ENCODE results near the gene SPDYE1.

SPDYE1 gene

GRCh38 chr7:44044315-44045225, 46.9 kb downstream of the SPDYE1 start, which contains the start of gene DBNL:
Gene DBNL (plus strand): TSS chr7:44044702. CDS start chr7:44044738, 36 bp downstream.
- DNase-seq (ENCODE audit: low read depth) = peak; percentile 90

- no peak for DNase-seq (ENCODE audit: low read depth)
Observed at GRCh38 chr7:44045226-44046014, 47.7 kb downstream of the SPDYE1 start.

GRCh38 chr7:44046321-44047061, 48.8 kb downstream of the SPDYE1 start:
- no peak for DNase-seq (ENCODE audit: low read depth)

- no peak for DNase-seq (ENCODE audit: low read depth)
Observed at GRCh38 chr7:44048031-44048795, 50.5 kb downstream of the SPDYE1 start.

GRCh38 chr7:44050121-44050914, 52.6 kb downstream of the SPDYE1 start:
- no peak for DNase-seq (ENCODE audit: low read depth)

- DNase-seq (ENCODE audit: low read depth) = no peak
Observed at GRCh38 chr7:44050915-44051560, 53.3 kb downstream of the SPDYE1 start.

GRCh38 chr7:44051611-44052220, 54.0 kb downstream of the SPDYE1 start:
- no peak for DNase-seq (ENCODE audit: low read depth)

GRCh38 chr7:44052771-44053365, 55.2 kb downstream of the SPDYE1 start:
- DNase-seq (ENCODE audit: low read depth) = no peak

GRCh38 chr7:44056681-44057080, 59.0 kb downstream of the SPDYE1 start:
- no peak for DNase-seq (ENCODE audit: low read depth)

GRCh38 chr7:44057181-44057848, 59.6 kb downstream of the SPDYE1 start:
- no peak for DNase-seq (ENCODE audit: low read depth)

GRCh38 chr7:44057849-44058758, 60.4 kb downstream of the SPDYE1 start:
- DNase-seq (ENCODE audit: low read depth) = no peak

- no peak for DNase-seq (ENCODE audit: low read depth)
Observed at GRCh38 chr7:44058759-44059218, 61.1 kb downstream of the SPDYE1 start.

- DNase-seq (ENCODE audit: low read depth) = no peak
Observed at GRCh38 chr7:44059219-44060090, 61.8 kb downstream of the SPDYE1 start.

All from activated T-cell treated with anti-CD3 and anti-CD28 coated beads for 48 hours (primary cell).